Subcutaneous abdominal adipose tissue (tissue), 5 donors: ENCODE measurements around the gene SOX2.

Source experiments
- H3K27ac ChIP-seq: one replicate; pipeline ENCODE4 v1.7.0; 2013; ENCODE audit warnings: low read depth, mild to moderate bottlenecking, inconsistent platforms, low read length, moderate library complexity
- H3K27me3 ChIP-seq, 5 donors: one replicate each; pipeline ENCODE4 v1.7.0; 2013; ENCODE audit warnings: low read length in 5 of 5, inconsistent platforms in 1 of 5; ENCODE audit not compliant: control insufficient read depth in 5 of 5, insufficient read depth in 4 of 5
- H3K36me3 ChIP-seq, 5 donors: one replicate each; pipeline ENCODE4 v1.7.0; 2013; ENCODE audit warnings: low read length in 5 of 5; ENCODE audit not compliant: control insufficient read depth in 5 of 5, insufficient read depth in 5 of 5
- H3K4me1 ChIP-seq, 5 donors: one replicate each; pipeline ENCODE4 v1.7.0; 2013; ENCODE audit warnings: low read length in 5 of 5, mild to moderate bottlenecking in 3 of 5, moderate library complexity in 1 of 5; ENCODE audit not compliant: control insufficient read depth in 5 of 5, insufficient read depth in 5 of 5
- H3K4me3 ChIP-seq, 5 donors: one replicate each; pipeline ENCODE4 v1.7.0; 2013; ENCODE audit warnings: low read length in 5 of 5, low read depth in 1 of 5
- H3K9ac ChIP-seq, 5 donors: one replicate each; pipeline ENCODE4 v1.7.0; 2013; ENCODE audit warnings: low read length in 5 of 5, mild to moderate bottlenecking in 4 of 5, moderate library complexity in 3 of 5
- H3K9me3 ChIP-seq, 5 donors: one replicate each; pipeline ENCODE4 v1.7.0; 2013; ENCODE audit warnings: low read length in 5 of 5; ENCODE audit not compliant: control insufficient read depth in 5 of 5
- donor health status: healthy.
- donor health status: healthy.
- donor health status: healthy.
- donor health status: healthy.
- donor health status: healthy.

SOX2 gene

DNA sequence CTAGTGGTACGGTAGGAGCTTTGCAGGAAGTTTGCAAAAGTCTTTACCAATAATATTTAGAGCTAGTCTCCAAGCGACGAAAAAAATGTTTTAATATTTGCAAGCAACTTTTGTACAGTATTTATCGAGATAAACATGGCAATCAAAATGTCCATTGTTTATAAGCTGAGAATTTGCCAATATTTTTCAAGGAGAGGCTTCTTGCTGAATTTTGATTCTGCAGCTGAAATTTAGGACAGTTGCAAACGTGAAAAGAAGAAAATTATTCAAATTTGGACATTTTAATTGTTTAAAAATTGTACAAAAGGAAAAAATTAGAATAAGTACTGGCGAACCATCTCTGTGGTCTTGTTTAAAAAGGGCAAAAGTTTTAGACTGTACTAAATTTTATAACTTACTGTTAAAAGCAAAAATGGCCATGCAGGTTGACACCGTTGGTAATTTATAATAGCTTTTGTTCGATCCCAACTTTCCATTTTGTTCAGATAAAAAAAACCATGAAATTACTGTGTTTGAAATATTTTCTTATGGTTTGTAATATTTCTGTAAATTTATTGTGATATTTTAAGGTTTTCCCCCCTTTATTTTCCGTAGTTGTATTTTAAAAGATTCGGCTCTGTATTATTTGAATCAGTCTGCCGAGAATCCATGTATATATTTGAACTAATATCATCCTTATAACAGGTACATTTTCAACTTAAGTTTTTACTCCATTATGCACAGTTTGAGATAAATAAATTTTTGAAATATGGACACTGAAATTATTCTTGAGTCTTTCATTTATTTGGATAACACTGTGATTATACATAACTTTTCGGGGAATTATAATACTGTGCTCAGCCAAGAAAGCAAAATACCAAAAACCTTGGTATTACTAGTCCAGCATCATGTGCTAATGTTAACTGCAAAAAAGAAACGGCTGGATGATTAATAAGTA lies 2.2 kb downstream of the SOX2 start:
- no peak overlapping the region for H3K27ac ChIP-seq
- H3K36me3 ChIP-seq, result no peaks in the 10 kb centered on the region
- H3K4me1 ChIP-seq, result peaks cover 0 to 28% (median 24%) of the 10 kb centered on the region in 5 donors
- H3K9me3 ChIP-seq, result peaks cover 0 to 2% (median 0%) of the 10 kb centered on the region in 5 donors
- H3K4me3 ChIP-seq, result no peak overlapping the region
- H3K27me3 ChIP-seq, result peaks cover 50 to 91% (median 69%) of the 10 kb centered on the region in 5 donors
- H3K9ac ChIP-seq, result no peak overlapping the region

- Histone ChIP-seq H3K36me3 (no peaks in the 10 kb centered on the region), H3K4me3 (no peak overlapping the region), H3K27me3 (peaks cover 51 to 92% (median 76%) of the 10 kb centered on the region in 5 donors), H3K4me1 (peaks cover 0 to 25% (median 18%) of the 10 kb centered on the region in 5 donors), H3K27ac (no peak overlapping the region), H3K9ac (no peak overlapping the region), H3K9me3 (peaks cover 0 to 2% (median 0%) of the 10 kb centered on the region in 5 donors)
These were observed 4.0 kb downstream of the SOX2 start for GRCh38 chr3:181715571-181716340.

- H3K27me3 ChIP-seq, result peaks cover 54 to 93% (median 77%) of the 10 kb centered on the region in 5 donors
- H3K9me3 ChIP-seq, result peaks cover 0 to 2% (median 0%) of the 10 kb centered on the region in 5 donors
- no peak overlapping the region for H3K4me3 ChIP-seq
- H3K4me1 ChIP-seq, result peaks cover 0 to 15% (median 8%) of the 10 kb centered on the region in 5 donors
- no peaks in the 10 kb centered on the region for H3K36me3 ChIP-seq
- no peak overlapping the region for H3K9ac ChIP-seq
- H3K27ac ChIP-seq, result no peak overlapping the region
These were observed 5.2 kb downstream of the SOX2 start for GRCh38 chr3:181716966-181717365.

- H3K27ac ChIP-seq, result no peak overlapping the region
- H3K27me3 ChIP-seq, result peaks cover 57 to 96% (median 79%) of the 10 kb centered on the region in 5 donors
- H3K4me1 ChIP-seq, result peaks cover 0 to 10% (median 5%) of the 10 kb centered on the region in 5 donors
- no peaks in the 10 kb centered on the region for H3K36me3 ChIP-seq
- no peak overlapping the region for H3K4me3 ChIP-seq
- H3K9ac ChIP-seq, result no peak overlapping the region
- peaks cover 0 to 2% (median 0%) of the 10 kb centered on the region in 5 donors for H3K9me3 ChIP-seq
These were observed 5.9 kb downstream of the SOX2 start for GRCh38 chr3:181717549-181718171.

GRCh38 chr3:181718369-181718768 lies 6.6 kb downstream of the SOX2 start:
- Histone ChIP-seq H3K36me3 (no peaks in the 10 kb centered on the region), H3K27me3 (peaks cover 57 to 96% (median 77%) of the 10 kb centered on the region in 5 donors), H3K27ac (no peak overlapping the region), H3K9ac (no peak overlapping the region), H3K9me3 (no peaks in the 10 kb centered on the region), H3K4me3 (no peak overlapping the region), H3K4me1 (peaks cover 0 to 5% (median 0%) of the 10 kb centered on the region in 5 donors)

DNA sequence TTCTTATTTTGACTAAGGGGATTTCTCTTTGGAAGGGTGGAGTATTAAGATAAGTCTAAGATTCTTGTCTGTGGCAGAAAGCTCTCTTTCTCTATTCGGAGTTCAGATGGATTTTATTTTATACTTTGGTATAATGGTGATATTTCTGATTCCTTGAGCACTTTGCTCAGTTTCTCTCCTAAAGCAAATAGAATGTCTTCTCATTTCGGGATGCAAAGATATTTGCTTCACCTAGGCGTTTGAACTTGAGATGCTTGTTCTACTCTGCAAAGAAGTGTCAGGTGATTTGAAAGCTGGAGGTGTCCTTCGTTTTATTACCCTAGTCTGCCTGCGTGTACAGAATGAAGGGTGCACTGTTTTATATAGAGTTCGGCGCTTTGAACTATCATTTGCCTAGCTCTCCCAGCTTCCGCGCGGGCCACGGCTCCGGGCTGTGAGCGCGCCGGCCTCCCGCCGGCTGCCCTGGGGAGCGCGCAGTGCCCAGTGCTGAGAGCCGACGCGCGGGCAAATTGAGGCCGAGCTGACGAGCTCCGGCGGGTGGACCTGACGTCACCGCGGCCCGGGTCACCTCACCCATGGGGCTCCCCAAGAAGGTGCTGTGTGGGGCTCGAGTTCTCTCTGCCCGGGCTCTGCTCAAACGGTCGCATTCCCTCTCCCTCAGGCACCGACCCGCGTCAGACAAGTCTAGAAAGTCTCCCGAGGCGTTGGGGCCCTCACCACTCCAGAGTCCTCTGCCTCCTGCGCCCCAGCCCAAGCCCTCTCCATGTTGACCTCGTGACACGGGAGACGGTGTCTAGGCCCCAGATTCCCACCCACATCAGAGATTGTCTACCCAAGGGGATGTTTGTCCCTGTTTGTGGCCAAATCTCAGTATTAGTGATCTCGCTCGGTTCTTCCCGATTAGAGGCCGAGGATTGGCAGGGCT lies 7.5 kb downstream of the SOX2 start:
- H3K9ac ChIP-seq, result no peak overlapping the region
- peaks cover 0 to 5% (median 0%) of the 10 kb centered on the region in 5 donors for H3K4me1 ChIP-seq
- peaks cover 65 to 96% (median 86%) of the 10 kb centered on the region in 5 donors for H3K27me3 ChIP-seq
- H3K27ac ChIP-seq, result no peak overlapping the region
- peaks cover 0 to 5% (median 0%) of the 10 kb centered on the region in 5 donors for H3K9me3 ChIP-seq
- no peak overlapping the region for H3K4me3 ChIP-seq
- no peaks in the 10 kb centered on the region for H3K36me3 ChIP-seq

GRCh38 chr3:181719991-181720680 lies 8.4 kb downstream of the SOX2 start:
- peaks cover 69 to 96% (median 87%) of the 10 kb centered on the region in 5 donors for H3K27me3 ChIP-seq
- H3K9ac ChIP-seq, result no peak overlapping the region
- H3K4me3 ChIP-seq, result no peak overlapping the region
- no peaks in the 10 kb centered on the region for H3K36me3 ChIP-seq
- H3K9me3 ChIP-seq, result peaks cover 0 to 5% (median 0%) of the 10 kb centered on the region in 5 donors
- peaks cover 0 to 5% (median 0%) of the 10 kb centered on the region in 5 donors for H3K4me1 ChIP-seq
- no peak overlapping the region for H3K27ac ChIP-seq

DNA sequence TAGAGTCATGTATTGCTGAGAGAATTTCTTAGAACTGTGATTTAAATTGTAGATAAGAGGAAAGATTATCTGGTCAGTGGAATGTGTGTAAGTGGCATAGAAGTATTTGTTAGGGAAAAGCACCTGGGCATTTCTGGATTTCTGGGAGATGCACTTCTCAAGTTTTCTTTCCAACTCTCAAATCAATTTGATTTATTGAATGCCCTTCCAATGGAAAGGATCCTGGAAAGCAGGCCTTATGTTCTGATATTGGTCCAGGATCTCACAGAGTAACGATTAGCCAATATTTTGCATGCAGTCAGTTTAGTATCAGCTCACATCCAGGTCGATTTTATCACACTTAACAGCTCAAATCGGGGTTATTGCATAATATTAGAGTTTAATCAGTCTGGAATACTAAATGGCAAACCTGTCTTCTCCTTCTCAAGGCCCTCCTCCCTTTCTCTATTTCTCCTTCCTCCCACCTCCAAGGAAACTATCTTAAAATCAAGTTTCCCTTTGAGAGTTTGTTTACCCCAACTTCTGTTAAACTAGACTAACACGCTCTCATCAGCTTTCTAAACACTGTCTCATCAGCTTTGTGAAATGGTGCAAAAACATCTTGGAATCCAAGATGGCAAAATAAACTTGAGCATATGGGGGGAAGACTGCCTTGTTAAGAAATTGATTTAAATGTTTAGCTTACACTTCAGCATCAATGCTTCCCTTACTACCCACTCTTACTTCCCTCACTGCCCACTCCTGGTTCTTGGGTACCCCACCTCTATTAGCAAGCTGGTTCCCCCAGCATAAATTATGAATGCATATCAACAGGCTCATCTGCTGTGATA lies 9.5 kb downstream of the SOX2 start:
- Histone ChIP-seq H3K36me3 (no peaks in the 10 kb centered on the region), H3K9me3 (peaks cover 0 to 5% (median 0%) of the 10 kb centered on the region in 5 donors), H3K27me3 (peaks cover 66 to 97% (median 87%) of the 10 kb centered on the region in 5 donors), H3K4me1 (peaks cover 0 to 6% (median under 1%) of the 10 kb centered on the region in 5 donors), H3K9ac (no peak overlapping the region), H3K27ac (no peak overlapping the region), H3K4me3 (no peak overlapping the region)
